IPS-11a (cell line): ENCODE measurements around the gene HBM.
"Not testable (repeated sequence)": the region's sequence is repeated elsewhere in the genome, so short reads cannot be mapped to it uniquely, and the experiment has no call there.

Source experiments
- H3K4me3 ChIP-seq: one replicate; pipeline ENCODE4 v1.5.1; 2013; ENCODE audit warnings: low read depth, low read length, control low read depth

HBM gene, protein sequence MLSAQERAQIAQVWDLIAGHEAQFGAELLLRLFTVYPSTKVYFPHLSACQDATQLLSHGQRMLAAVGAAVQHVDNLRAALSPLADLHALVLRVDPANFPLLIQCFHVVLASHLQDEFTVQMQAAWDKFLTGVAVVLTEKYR

DNA sequence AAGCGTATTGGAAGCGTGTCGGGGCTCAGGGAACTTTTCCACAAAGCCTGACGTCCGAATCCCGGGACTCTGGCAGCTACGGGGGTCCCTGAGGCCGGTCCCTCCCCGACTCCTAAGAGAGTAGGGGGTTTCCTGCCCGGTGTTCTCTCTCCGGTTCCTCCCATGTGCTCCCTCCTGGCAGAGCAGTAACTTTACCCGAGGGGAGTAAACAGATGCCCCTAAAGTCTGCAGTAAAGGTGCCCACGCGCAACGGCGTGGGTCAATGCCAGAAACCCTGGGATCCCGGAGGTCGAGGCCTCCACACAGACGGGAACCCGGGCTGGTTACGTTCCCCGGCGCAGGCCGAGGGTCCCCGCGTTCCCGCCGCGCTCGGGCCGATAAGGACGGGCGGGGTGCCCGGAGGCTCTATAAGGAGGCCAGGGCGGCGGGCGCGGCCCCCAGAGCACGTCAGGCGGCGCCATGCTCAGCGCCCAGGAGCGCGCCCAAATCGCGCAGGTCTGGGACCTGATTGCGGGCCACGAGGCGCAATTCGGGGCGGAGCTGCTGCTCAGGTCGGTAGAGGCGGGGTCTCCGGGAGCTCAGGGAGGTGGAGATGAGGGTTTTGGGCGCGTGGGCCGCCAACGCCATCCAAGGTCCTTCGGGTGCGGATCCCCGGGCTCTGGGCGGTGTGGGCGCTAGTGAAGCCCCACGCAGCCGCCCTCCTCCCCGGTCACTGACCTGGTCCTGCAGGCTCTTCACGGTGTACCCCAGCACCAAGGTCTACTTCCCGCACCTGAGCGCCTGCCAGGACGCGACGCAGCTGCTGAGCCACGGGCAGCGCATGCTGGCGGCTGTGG lies at the start of gene HBM:
Gene HBM, plus strand, starts transcription at position 440 of the 836 bp plus-strand sequence. Its CDS starts 20 bp downstream, at position 460.
- peak within 1 kb of the TSS; percentile 0 for H3K4me3 ChIP-seq

DNA sequence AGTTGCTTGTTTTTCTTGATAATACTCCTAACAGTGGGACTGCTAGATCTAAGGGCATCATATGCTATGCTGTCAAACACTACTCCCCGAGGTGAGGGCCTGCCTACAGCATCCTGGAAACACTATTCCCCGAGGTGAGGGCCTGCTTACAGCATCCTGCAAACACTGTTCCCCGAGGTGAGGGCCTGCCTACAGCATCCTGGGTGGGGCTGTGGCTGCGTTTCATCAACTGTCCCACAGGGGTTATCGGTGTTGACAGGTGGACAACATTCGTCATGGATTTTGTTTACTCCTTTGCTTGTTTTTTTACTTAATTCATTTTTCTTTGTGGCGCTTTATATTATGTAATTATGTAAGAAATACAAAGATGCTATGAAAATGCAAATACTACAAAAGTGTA lies 49.8 kb upstream of the HBM start:
- no peak overlapping the region for H3K4me3 ChIP-seq

DNA sequence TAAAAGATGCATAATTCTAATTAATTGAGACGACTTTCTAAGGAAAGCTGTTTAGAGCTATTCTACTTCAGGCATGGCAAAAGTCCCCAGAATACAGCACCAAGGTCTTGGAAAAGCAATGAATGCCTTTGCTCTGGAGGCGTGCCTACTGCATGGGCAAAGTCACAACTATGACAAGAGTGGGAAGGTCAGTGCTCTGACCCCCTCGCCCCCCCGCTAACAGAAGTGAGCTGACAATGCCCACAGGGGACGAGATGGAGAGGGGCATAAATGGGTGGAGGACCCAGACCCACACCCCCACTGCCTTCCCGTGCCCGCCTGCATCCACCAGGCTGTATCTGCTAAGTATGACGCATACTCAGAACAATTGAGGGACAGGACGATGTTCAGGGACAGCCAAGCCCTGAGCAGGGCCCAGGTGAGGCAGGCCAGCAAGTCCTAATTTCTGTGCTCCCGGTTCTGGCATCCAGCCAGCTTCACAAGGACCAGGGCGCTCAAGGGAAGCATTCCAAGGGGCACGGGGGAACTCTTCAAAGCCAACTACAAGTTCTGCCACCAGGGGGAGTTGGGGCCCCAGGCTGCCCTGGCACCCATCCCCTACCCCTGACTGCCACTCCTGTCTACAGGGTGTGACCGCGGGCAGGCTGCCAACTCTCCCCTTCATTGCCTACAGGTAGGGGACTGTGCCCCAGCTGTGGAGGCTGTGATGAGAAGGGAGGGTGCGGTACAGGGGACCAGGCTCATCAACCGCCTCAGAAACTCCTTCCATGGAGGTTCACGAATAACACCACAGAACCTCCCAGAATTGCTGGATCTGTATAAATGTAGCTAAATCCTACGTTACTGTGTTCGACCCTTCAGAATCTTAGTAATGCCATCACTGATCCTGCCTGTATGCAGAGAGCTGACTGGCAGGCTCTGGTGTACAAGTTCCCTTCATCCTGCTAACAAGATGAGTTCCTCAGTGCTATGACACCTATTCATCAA lies 48.1 kb upstream of the HBM start:
- no peak overlapping the region for H3K4me3 ChIP-seq

DNA sequence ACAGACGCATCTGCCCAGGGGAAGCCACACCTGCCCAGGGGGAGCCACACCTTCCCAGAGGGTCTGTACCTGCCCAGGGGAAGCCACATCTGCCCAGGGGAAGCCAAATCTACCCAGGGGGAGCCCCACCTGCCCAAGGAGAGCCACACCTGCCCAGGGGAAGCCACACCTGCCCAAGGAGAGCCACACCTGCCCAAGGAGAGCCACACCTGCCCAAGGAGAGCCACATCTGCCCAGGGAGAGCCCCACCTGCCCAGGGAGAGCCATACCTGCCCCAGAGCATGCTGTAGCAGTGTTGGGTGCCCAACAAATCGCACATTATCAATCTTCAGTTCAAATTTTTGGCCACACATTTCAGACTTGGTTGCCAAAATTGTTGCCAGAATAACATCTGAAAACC lies 46.9 kb upstream of the HBM start:
- no peak overlapping the region for H3K4me3 ChIP-seq

DNA sequence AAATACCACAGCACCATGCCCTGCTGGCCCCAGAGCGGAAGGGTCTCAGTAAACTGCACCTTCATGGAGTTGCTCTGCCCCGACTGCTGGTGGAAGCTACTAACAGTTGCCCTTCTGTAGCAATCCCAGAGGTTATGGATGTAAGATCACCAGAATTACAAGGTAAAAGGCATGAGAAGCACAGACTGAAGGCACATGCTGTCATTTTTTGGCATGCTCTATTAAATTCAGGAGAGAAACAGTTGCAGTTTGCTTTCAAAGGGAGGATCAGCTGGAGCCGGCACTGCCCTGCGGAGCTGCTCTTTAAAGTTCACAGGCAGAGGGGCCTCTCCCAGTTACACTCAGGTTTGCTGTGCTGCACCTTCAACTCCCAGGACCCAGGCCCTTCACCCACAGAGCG lies 46.5 kb upstream of the HBM start:
- H3K4me3 ChIP-seq = no peak overlapping the region

DNA sequence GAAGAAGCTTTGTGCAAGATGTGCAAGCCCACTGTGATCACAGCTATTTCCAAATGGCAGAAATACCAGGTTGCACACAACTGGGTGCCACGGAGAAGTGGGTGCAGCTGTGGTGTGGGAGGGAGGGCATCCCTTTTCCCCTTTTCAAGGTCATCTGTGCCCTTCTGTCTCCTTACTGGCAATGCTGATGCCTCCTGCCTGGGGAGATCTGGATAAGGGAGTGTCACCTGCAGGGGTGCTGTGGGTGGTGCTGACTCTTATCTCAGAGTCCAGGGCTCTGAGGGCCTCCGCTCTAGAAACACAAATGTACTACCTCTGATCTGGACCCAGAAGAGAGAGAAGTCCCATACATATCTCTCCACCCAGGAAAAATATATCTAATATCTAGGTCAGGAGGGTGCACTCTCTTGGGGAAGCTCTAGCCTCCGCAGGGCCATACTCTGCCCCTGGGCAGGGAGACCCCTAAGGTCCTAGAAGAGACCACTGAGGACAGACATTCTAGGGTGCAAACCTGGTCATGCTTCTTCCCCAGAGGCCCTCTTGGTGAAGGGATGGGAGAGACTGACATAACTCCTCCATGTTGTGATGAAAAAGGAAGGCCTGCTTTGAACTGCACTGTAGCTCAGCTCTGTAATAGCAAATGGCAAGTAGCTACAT lies 45.8 kb upstream of the HBM start:
- no peak overlapping the region for H3K4me3 ChIP-seq

DNA sequence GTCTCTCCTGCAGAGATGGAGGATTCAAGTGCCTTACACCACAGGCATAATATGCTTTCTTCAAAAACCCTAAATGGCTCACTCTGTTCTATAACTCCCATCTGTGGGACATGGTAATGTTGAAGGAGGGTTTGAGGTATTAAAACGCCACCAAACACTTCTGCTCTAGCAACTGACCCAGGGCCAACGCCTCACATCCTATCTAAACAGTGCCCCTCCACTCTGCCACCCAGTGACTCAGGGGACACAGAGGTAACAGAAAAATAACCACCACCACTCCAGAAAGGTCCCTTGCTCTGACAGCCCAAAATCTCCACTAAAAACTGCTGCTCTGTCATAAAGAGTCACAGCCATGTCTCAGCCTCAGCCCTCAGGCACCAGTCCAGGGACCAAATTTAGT lies 45.0 kb upstream of the HBM start:
- no peak overlapping the region for H3K4me3 ChIP-seq

DNA sequence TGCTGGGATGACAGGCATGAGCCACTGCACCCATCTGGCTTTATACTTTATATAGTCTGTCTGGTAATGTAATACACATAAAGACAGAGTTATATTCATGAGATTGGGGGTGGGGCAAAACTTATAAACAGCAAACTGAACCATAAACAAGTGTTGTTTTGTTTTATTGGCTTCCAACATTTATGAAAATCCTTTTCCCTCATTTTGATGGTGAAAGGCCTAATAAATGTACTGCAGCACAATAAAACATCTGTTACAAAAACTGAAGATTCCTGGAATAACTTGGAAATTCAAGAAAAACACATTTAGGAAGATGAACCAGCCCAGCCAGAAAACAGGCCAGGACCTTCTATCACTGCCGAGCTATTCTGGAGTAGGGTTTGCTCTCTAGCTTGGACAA lies 43.4 kb upstream of the HBM start:
- no peak overlapping the region for H3K4me3 ChIP-seq

DNA sequence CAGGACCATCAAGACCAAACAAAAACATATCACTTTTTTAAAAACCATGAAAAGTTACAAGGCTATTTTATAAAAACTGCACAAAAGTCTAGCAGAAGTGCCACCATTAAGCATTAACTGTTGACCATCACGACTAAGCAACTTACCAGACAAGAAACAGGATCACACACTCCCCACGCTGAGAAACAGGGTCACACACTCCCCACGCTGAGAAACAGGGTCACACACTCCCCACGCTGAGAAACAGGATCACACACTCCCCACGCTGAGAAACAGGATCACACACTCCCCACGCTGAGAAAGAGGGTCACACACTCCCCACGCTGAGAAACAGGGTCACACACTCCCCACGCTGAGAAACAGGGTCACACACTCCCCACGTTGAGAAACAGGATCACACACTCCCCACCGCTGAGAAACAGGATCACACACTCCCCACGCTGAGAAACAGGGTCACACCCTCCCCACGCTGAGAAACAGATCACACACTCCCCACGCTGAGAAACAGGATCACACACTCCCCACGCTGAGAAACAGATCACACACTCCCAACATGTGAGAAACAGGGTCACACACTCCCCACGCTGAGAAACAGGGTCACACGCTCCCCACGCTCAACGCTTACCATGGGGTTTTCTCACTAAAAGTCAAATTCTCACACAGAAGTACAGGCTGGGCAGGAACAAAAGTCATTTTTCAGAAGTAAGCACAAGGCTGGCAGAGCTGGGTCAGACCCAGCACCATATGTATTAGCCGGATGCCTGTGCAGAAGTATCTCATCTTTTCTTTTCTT lies 42.0 kb upstream of the HBM start:
- H3K4me3 ChIP-seq = not testable (repeated sequence)

DNA sequence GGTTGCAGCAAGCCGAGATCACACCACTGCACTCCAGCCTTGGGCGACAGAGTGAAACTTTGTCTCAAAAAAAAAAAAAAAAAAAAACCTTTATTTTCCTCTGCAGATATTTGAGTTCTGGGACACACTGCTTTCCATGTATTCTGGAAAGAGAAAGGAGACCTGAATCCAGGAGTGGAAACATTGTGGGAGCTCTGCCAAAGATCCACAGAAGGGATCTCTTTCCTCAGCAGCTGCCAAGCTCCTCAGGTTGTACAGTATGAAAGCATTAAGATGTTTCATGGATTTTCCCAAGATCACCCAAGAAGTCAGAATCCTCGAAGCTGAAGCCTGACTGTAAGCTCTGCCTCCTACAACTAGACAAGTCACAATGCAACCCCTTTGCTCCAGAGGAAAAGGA lies 40.8 kb upstream of the HBM start:
- no peak overlapping the region for H3K4me3 ChIP-seq

DNA sequence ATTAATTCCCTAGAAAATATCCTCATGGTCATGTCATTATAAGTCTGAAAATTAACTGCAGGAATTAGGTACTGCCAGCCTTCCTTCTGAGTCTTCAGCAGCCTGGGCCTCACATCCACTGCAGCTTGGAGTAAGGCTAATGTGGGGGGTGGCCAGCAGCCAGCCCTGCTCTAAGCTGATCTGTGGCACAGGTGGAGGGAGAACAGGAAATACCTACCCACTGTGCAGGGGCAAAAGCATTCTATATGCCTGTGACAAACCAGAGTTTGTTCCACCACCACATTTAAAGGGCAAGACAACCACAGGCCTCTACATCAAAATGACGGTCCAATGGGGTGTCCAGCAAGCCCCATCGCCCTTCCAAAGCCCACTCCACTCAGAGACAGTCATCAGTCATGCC lies 36.7 kb upstream of the HBM start:
- H3K4me3 ChIP-seq = no peak overlapping the region

DNA sequence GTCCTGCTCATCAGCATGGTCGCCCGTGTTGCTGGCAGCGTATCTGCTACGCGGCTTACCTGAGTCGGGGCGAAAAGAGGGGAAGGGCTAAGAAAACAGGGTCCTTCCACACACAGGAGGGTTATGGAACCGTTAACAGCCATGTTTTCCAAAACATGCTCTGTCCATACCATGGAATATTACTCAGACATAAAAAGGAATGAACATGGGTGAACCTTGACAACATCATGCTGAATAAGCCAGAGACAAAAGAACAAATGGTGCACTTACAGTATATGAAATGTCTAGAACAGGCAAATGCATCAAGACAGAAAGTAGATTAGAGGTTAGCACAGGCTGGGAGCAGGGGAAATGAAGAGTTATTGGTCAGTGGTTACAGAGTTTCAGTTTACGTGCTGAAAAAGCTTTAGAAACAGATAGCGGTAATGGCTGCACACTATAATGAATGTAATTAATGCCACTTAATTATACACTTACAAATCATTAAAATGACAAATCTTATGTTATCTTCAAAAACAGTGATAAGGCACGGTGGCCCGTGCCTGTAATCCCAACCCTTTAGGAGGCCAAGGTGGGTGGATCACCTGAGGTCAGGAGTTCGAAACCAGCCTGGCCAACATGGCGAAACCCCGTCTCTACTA lies 35.1 kb upstream of the HBM start:
- no peak overlapping the region for H3K4me3 ChIP-seq

DNA sequence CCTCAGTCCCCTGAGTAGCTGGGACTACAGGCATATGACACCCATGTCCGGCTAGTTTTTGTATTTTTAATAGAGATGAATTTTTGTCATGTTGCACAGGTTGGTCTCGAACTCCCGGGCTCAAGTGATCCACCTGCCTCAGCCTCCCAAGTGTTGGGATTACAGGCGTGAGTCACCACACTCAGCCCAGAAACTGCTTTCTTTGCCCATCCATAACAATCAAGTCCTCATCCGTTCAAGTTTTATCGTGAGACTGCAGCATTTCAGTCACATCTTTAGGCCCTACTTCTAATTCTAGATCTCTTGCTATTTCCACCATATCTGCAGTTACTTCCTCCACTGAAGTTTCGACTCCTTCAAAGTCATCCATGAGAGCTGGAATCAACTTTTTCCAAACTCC lies 33.7 kb upstream of the HBM start:
- H3K4me3 ChIP-seq = no peak overlapping the region

DNA sequence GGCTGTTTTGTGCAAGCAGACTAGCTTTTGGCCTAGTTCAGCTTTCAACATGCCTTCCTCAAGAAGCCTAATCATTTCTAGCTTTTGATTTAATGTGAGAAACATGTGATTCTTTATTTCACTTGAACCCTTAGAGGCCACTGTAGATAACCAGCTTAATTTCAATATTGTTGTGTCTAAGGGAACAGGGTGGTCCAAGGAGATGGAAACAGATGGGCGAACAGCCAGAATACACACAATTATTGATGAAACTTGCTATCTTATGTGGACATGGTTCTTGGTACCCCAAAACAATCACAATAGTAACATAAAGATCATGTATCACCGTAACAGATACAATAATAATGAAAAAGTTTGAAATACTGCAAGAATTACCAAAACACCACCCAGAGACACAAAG lies 32.1 kb upstream of the HBM start:
- H3K4me3 ChIP-seq = no peak overlapping the region

DNA sequence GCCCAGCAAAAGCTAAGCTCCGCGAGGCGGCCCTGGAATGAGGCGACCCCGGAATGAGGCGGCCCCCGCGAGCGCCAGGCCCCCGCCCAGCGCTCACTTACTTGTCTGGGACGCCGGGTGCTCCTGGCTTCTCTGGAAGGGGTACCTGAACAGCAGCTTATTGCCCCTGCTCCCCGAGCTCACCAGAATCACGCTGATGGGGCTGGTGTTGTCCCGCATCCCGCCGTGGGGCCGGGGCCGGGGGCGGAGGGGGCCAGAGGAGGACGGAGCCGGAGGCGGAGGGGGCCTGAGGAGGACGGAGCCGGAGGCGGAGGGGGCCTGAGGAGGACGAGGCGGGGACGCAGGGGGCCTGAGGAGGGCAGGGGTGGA lies 27.7 kb upstream of the HBM start:
- H3K4me3 ChIP-seq = peak overlapping the region; percentile 51

DNA sequence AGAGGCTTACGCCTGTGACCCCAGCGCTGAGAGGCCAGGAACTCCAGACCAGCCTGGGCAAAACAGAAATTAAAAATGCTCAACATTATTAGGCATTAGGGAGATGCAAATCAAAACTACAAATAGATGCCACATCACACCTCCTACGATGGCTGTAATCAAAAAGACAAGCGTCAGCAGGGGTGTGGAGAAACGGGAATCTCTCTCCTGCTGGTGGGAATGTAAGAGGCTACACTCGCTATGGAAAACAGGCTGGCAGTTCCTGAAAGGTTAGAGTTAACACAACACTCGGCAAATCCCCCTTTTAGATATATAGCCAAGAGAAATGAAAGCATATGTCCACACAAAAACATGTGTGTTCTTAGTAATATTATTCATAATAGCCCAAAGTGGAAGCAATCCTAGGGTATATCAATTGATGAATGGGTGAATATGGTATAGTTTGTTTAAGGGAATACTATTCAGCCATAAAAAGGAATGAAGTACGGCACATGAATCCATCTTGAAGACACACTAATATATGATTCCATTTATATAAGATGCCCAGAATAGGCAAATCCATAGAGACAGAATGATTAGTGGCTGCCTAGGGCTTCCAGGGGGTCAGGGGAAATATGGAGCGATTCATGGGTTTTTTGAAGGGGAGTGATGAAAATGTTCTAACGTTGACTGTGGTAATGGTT lies 25.5 kb upstream of the HBM start:
- H3K4me3 ChIP-seq = no peak overlapping the region

DNA sequence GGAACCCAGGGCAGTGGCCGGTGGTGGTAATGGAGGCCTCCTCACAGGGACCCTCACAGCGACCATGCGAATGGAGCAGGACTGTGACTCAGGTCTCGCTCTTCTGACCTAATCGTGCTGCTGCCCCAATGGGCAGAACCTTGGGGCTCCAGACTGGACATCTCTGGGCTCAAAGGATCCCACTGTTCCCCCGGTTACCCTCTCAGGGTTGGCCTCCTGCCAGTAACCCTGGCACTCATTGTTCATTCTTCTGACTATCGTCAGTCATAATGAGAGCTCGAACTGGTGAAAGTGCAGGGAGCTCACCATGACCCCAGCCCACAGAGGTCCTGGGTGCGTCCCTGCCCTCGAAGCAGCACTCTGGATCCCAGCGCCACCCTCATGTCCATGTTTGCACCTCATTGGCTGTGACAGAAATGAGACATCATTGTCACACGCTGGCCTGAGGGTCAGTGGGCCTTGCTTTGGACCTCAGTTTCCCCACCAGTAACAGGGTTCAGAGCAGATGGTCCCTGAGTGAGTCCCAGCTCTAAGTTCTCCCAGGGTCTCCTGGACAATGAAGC lies 23.3 kb upstream of the HBM start:
- H3K4me3 ChIP-seq = no peak overlapping the region

DNA sequence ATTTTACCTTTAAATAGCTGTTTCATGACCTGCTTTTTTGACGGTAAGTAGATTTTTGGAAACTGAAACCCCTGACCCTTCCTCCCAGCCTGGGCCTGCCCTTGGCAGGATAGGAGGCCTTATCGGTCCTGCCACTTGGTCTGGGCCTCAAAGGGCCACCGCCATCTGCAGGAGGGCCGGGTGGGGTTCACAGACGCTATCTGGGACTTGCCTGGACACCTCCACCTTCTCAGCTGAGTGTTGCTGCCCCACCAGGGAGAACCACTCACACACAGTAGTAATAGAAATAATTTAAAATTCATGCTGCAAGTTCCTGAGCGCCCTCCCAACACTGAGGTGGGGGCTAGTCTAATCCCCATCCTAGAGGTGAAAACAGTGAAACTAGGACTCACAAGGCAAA lies 22.7 kb upstream of the HBM start:
- no peak overlapping the region for H3K4me3 ChIP-seq

DNA sequence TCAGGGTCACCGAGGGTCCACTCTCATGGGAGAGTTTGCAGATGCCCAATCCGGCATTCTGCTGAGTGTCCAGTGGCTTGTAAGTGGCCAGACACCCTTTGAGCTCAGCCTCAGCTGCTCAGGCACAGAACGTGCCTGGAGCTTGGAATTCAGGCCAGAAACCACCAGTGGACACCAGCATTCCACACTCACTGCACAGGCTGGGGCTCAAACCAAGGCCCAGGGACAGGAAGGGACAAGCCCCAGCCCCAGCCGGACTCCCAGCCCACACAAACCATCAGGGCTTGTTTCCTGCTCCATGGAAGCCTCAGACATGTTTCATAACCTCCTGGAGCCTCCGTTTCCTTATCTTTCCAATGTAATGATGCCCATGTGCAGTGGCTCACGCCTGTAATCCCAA lies 22.3 kb upstream of the HBM start:
- no peak overlapping the region for H3K4me3 ChIP-seq
